GM06990 (cell line): ENCODE data around the gene HS6ST1.

Experiments used
- DNase-seq: peaks from one replicate; pipeline ENCODE4 v3.0.0-alpha.2; 2011; ENCODE audit not compliant: insufficient read length; ENCODE audit errors: extremely low read depth
- H3K27me3 ChIP-seq: replicated peaks from 2 replicates; pipeline ENCODE4 v1.6.0; 2011; ENCODE audit warnings: low read length; ENCODE audit not compliant: control insufficient read depth, insufficient read depth
- H3K36me3 ChIP-seq: 2 replicates; pipeline ENCODE4 v1.5.1; 2011; ENCODE audit warnings: low read length; ENCODE audit not compliant: control insufficient read depth, insufficient read depth
- H3K4me3 ChIP-seq: replicated peaks from 2 replicates; pipeline ENCODE4 v1.5.1; 2011; ENCODE audit warnings: low read depth, mild to moderate bottlenecking, control low read depth, low read length
- CTCF ChIP-seq: IDR thresholded peaks from 2 replicates; pipeline ENCODE4 v1.5.1; 2011; ENCODE audit warnings: low read length, control low read depth, mild to moderate bottlenecking, inconsistent platforms; ENCODE audit not compliant: insufficient read depth, poor library complexity, severe bottlenecking

The HS6ST1 gene

GRCh38 chr2:128346291-128347170 is 27.9 kb upstream of the HS6ST1 start:
- no peak for DNase-seq
- H3K36me3 ChIP-seq: no peaks in the 10 kb centered on the region
- no peaks in the 10 kb centered on the region for H3K27me3 ChIP-seq
- TF ChIP-seq CTCF: no peak
- H3K4me3 ChIP-seq: no peak overlapping the region

GRCh38 chr2:128345436-128346165 is 26.9 kb upstream of the HS6ST1 start:
- H3K27me3 ChIP-seq: no peaks in the 10 kb centered on the region
- no peak overlapping the region for H3K4me3 ChIP-seq
- no peak for DNase-seq
- no peak for TF ChIP-seq CTCF
- H3K36me3 ChIP-seq: no peaks in the 10 kb centered on the region

- Histone ChIP-seq H3K4me3 (no peak overlapping the region), H3K36me3 (no peaks in the 10 kb centered on the region), H3K27me3 (no peaks in the 10 kb centered on the region)
- no peak for DNase-seq
- TF ChIP-seq CTCF: no peak
Measured at GRCh38 chr2:128344101-128344500, 25.4 kb upstream of the HS6ST1 start.

- H3K36me3 ChIP-seq: no peaks in the 10 kb centered on the region
- H3K27me3 ChIP-seq: no peaks in the 10 kb centered on the region
- DNase-seq: no peak
- no peak overlapping the region for H3K4me3 ChIP-seq
- TF ChIP-seq CTCF: no peak
Measured at GRCh38 chr2:128343459-128343858, 24.8 kb upstream of the HS6ST1 start.

- TF ChIP-seq CTCF: no peak
- Histone ChIP-seq H3K27me3 (no peaks in the 10 kb centered on the region), H3K4me3 (no peak overlapping the region), H3K36me3 (no peaks in the 10 kb centered on the region)
- DNase-seq: no peak
Measured at GRCh38 chr2:128342550-128342949, 23.9 kb upstream of the HS6ST1 start.
